WI38 (cell line): ENCODE data around the gene CDKAL1.

Source experiments
- H3K4me3 ChIP-seq: 2 replicates; pipeline ENCODE4 v1.5.1; 2011; ENCODE audit warnings: low read depth, mild to moderate bottlenecking, control low read depth, low read length
- CTCF ChIP-seq: IDR thresholded peaks from 2 replicates; pipeline ENCODE4 v1.5.1; 2012; ENCODE audit warnings: low read depth, mild to moderate bottlenecking, control low read depth, low read length

Gene CDKAL1

GRCh38 chr6:20998748-20999448 is 464.6 kb downstream of the CDKAL1 start:
- no peak overlapping the region for H3K4me3 ChIP-seq
- no peak for TF ChIP-seq CTCF

GRCh38 chr6:21000331-21000801 is 466.1 kb downstream of the CDKAL1 start:
- no peak overlapping the region for H3K4me3 ChIP-seq
- TF ChIP-seq CTCF, result no peak

GRCh38 chr6:21001736-21002135 is 467.5 kb downstream of the CDKAL1 start:
- H3K4me3 ChIP-seq, result no peak overlapping the region
- no peak for TF ChIP-seq CTCF

- 0 out of 2 replicates have a peak overlapping the region, but pooled peaks have one; percentile 8 for H3K4me3 ChIP-seq
These were observed 469.7 kb downstream of the CDKAL1 start for GRCh38 chr6:21003780-21004541.

GRCh38 chr6:21005816-21006570 is 471.7 kb downstream of the CDKAL1 start:
- TF ChIP-seq CTCF, result no peak

More at GRCh38 chr6:21003780-21004541, 469.7 kb downstream of the CDKAL1 start:
- TF ChIP-seq CTCF, result no peak

GRCh38 chr6:21019614-21020013 is 485.4 kb downstream of the CDKAL1 start:
- no peak for TF ChIP-seq CTCF
- H3K4me3 ChIP-seq, result no peak overlapping the region

More at GRCh38 chr6:21005816-21006570, 471.7 kb downstream of the CDKAL1 start:
- H3K4me3 ChIP-seq, result 0 out of 2 replicates have a peak overlapping the region, but pooled peaks have one; percentile 26
